Measurements from ENCODE around the gene DNAAF1. TPM values are rescaled to one million over a fixed set of nuclear protein-coding genes. Genes with fewer than 3 reads are reported as not detected.

Gene DNAAF1
- total and polyA plus RNA-seq, 2 donors (not counting 3 experiments of a cell fraction or from before 2014, with no cell fraction given), result 0.01 TPM; not detected in 1

- POLR2A ChIA-PET, result interaction anchor here (0.6 to 1.4 kb wide), 3 partner anchors 13 to 60 kb away, joined by 3 to 5 read pairs (median 3); partner anchors contain the start of gene MBTPS1
- Histone ChIP-seq H3K27me3 (ENCODE audit: control insufficient read depth in 2 of 2, insufficient read depth in 2 of 2, low read length in 2 of 2) (no peaks in the 10 kb centered on the region), H3K9ac (replicated peaks; ENCODE audit: extremely low read depth, insufficient read depth, low read length) (no peak overlapping the region), H3K36me3 (ENCODE audit: control insufficient read depth in 2 of 2, extremely low read depth in 1 of 2, insufficient read depth in 2 of 2, low read length in 2 of 2) (peaks cover 2 to 23% of the 10 kb centered on the region in 2 experiments), H3K79me2 (ENCODE audit: control insufficient read depth, insufficient read depth, low read length) (no peaks in the 10 kb centered on the region), H3K4me2 (ENCODE audit: insufficient read depth, low read length) (no peak overlapping the region), H3K9me1 (replicated peaks; ENCODE audit: control insufficient read depth, extremely low read depth, insufficient read depth, low read length) (no peaks in the 10 kb centered on the region), H4K20me1 (replicated peaks; ENCODE audit: control insufficient read depth, extremely low read depth, insufficient read depth, low read length) (no peaks in the 10 kb centered on the region), H3K4me3 (replicated peaks in 1 of 3; ENCODE audit: insufficient read depth in 1 of 3, low read depth in 1 of 3, low read length in 3 of 3) (no peak overlapping the region), H3K27ac (ENCODE audit: insufficient read depth, low read depth, low read length) (no peak overlapping the region), H3K9me3 (replicated peaks; ENCODE audit: control insufficient read depth, insufficient read depth, low read length) (no peaks in the 10 kb centered on the region), H2AFZ (ENCODE audit: low read depth, low read length) (no peak overlapping the region), H3K4me1 (ENCODE audit: control insufficient read depth, extremely low read depth, insufficient read depth, low read length) (peaks cover 18% of the 10 kb centered on the region)
- no peak for FAIRE-seq
- CTCF ChIA-PET, result interaction anchor here (0.6 to 4.4 kb wide), 9 partner anchors 10 to 308 kb away, joined by 3 to 24 read pairs (median 3); partner anchors contain the start of genes MBTPS1 and TAF1C
- intact Hi-C loops (cut with micrococcal nuclease) (loop anchor here (1.0 to 5.0 kb wide), 2 partner anchors 10 to 209 kb away; partner anchors contain the start of gene NECAB2), dilution Hi-C loops (cut with MboI; ENCODE audit: extremely low pct_ligation_motif_present, low sequenced_read_pairs) (no loop called here)
- no peak for DNase-seq (ENCODE audit: low read depth, low spot score)
- BruUV-seq (replicated peaks), result no TSS peak
- TF ChIP-seq MYC (IDR thresholded peaks at IDR 0.05; ENCODE audit: low read depth, low read length), result no peak
- TF ChIP-seq GATA2 (IDR thresholded peaks at IDR 0.05; ENCODE audit: insufficient read depth, insufficient read length, low read depth, low read length), result no peak
- TF ChIP-seq POLR2A (IDR thresholded peaks at IDR 0.05; ENCODE audit: low read depth, low read length), result peak; percentile 60
- TF ChIP-seq JUN (IDR thresholded peaks at IDR 0.05; ENCODE audit: borderline replicate concordance, insufficient read depth, insufficient read length, low read depth), result no peak
- TF ChIP-seq MAX (IDR thresholded peaks at IDR 0.05; ENCODE audit: insufficient read depth, insufficient read length), result no peak
Measured at GRCh38 chr16:84176192-84177053, 31.3 kb downstream of the DNAAF1 start.

GRCh38 chr16:84177741-84178073 is 32.6 kb downstream of the DNAAF1 start:
- no peak for FAIRE-seq
- dilution Hi-C loops (cut with MboI; ENCODE audit: extremely low pct_ligation_motif_present, low sequenced_read_pairs), result no loop called here

More at GRCh38 chr16:84177741-84178073, 32.6 kb downstream of the DNAAF1 start:
- Histone ChIP-seq H3K79me2 (ENCODE audit: control insufficient read depth, insufficient read depth, low read length) (no peaks in the 10 kb centered on the region), H3K4me1 (ENCODE audit: control insufficient read depth, extremely low read depth, insufficient read depth, low read length) (peaks cover 18% of the 10 kb centered on the region), H3K4me3 (replicated peaks in 1 of 3; ENCODE audit: insufficient read depth in 1 of 3, low read depth in 1 of 3, low read length in 3 of 3) (no peak overlapping the region), H3K36me3 (ENCODE audit: control insufficient read depth in 2 of 2, extremely low read depth in 1 of 2, insufficient read depth in 2 of 2, low read length in 2 of 2) (peaks cover 6 to 35% of the 10 kb centered on the region in 2 experiments), H3K9ac (replicated peaks; ENCODE audit: extremely low read depth, insufficient read depth, low read length) (no peak overlapping the region), H3K27me3 (ENCODE audit: control insufficient read depth in 2 of 2, insufficient read depth in 2 of 2, low read length in 2 of 2) (no peaks in the 10 kb centered on the region), H3K9me3 (replicated peaks; ENCODE audit: control insufficient read depth, insufficient read depth, low read length) (no peaks in the 10 kb centered on the region), H2AFZ (ENCODE audit: low read depth, low read length) (no peak overlapping the region), H3K27ac (ENCODE audit: insufficient read depth, low read depth, low read length) (no peak overlapping the region), H4K20me1 (replicated peaks; ENCODE audit: control insufficient read depth, extremely low read depth, insufficient read depth, low read length) (no peaks in the 10 kb centered on the region), H3K9me1 (replicated peaks; ENCODE audit: control insufficient read depth, extremely low read depth, insufficient read depth, low read length) (no peaks in the 10 kb centered on the region), H3K4me2 (ENCODE audit: insufficient read depth, low read length) (no peak overlapping the region)
- intact Hi-C loops (cut with micrococcal nuclease), result loop anchor here (1.0 to 5.0 kb wide), 2 partner anchors 9 to 210 kb away; partner anchors contain the start of gene NECAB2
- ChIA-PET POLR2A (no interaction called here), CTCF (interaction anchor here (1.5 to 3.1 kb wide), 4 partner anchors 9 to 93 kb away, joined by 8 to 18 read pairs (median 10); partner anchors contain the start of gene TAF1C)
- BruUV-seq (replicated peaks), result no TSS peak
- no peak for DNase-seq (ENCODE audit: low read depth, low spot score)
- TF ChIP-seq MAX (IDR thresholded peaks at IDR 0.05; ENCODE audit: insufficient read depth, insufficient read length) (no peak), POLR2A (IDR thresholded peaks at IDR 0.05; ENCODE audit: low read depth, low read length) (no peak), CTCF (IDR thresholded peaks at IDR 0.05; ENCODE audit: extremely low read depth in 1 of 2, insufficient read depth in 1 of 2, low read depth in 1 of 2, low read length in 2 of 2) (no peak), JUN (IDR thresholded peaks at IDR 0.05; ENCODE audit: borderline replicate concordance, insufficient read depth, insufficient read length, low read depth) (no peak), FOS (IDR thresholded peaks at IDR 0.05; ENCODE audit: borderline replicate concordance, insufficient read depth, low read length) (peak; percentile 28)
